Stimulated activated naive B cell treated with anti-CD40 and anti-IgM and Interleukin-4, amounts not matched to agents 10 μg/mL and 1 μg/mL and 100 μg/mL, for 72 hours (primary cell): Measurements from ENCODE around the gene CENPU.
"Not testable (repeated sequence)": the region's sequence is repeated elsewhere in the genome, so short reads cannot be mapped to it uniquely, and the experiment has no call there.

Experiments used
- ATAC-seq, 2 donors: fragments of 150-1000 bp; cut with Tn5 transposase; replicated peaks; 2 replicates each; pipeline ENCODE4 v1.10.0; 2021; ENCODE audit warnings: moderate library complexity in 1 of 2
- DNase-seq: peaks from one replicate; pipeline ENCODE4 v3.0.0; 2021
- H3K27ac Mint-ChIP-seq: one replicate; pipeline ENCODE4 v1.8.0; 2022; ENCODE audit warnings: mild to moderate bottlenecking, mixed read lengths
- H3K27me3 Mint-ChIP-seq, 2 donors: one replicate each; pipeline ENCODE4 v1.8.0; 2022; ENCODE audit warnings: mixed read lengths in 2 of 2
- H3K36me3 Mint-ChIP-seq, 2 donors: one replicate each; pipeline ENCODE4 v1.8.0; 2022; ENCODE audit warnings: mixed read lengths in 2 of 2, mild to moderate bottlenecking in 1 of 2
- H3K4me1 Mint-ChIP-seq, 2 donors: one replicate each; pipeline ENCODE4 v1.8.0; 2022; ENCODE audit warnings: mixed read lengths in 2 of 2, mild to moderate bottlenecking in 1 of 2
- H3K4me3 Mint-ChIP-seq, 2 donors: one replicate each; pipeline ENCODE4 v1.8.0; 2022; ENCODE audit warnings: mild to moderate bottlenecking in 2 of 2, mixed read lengths in 2 of 2, moderate library complexity in 1 of 2
- H3K9me3 Mint-ChIP-seq, 2 donors: one replicate each; pipeline ENCODE4 v1.8.0; 2022; ENCODE audit warnings: mixed read lengths in 2 of 2, mild to moderate bottlenecking in 1 of 2

Gene CENPU

GRCh38 chr4:184733654-184734524 is at the start of gene CENPU:
TSS of gene CENPU (minus strand) at chr4:184734096. CDS start at chr4:184734062, 34 bp downstream.
- ATAC-seq (peak; percentile 91 to 94), DNase-seq (peak; percentile 96)
- Mint-ChIP-seq H3K9me3 (no peaks in the 10 kb centered on the region), H3K27me3 (no peaks in the 10 kb centered on the region), H3K4me1 (peaks cover 2 to 11% of the 10 kb centered on the region in 2 donors), H3K4me3 (peak within 1 kb of the TSS; percentile 95 to 97), H3K27ac (peak within 1 kb of the TSS; percentile 91), H3K36me3 (peaks cover 0 to 3% of the 10 kb centered on the region in 2 donors)

GRCh38 chr4:184782731-184783373 is 49.0 kb upstream of the CENPU start:
- ATAC-seq (peak; percentile 71 to 73), DNase-seq (no peak)
- Mint-ChIP-seq H3K27me3 (no peaks in the 10 kb centered on the region), H3K9me3 (peaks cover 0 to 2% of the 10 kb centered on the region in 2 donors), H3K4me1 (peaks cover 17 to 30% of the 10 kb centered on the region in 2 donors), H3K36me3 (peaks cover 42 to 70% of the 10 kb centered on the region in 2 donors), H3K4me3 (peak overlapping the region; percentile 26 to 27), H3K27ac (peak overlapping the region; percentile 10)

GRCh38 chr4:184779160-184779559 is 45.3 kb upstream of the CENPU start:
- Mint-ChIP-seq H3K27ac (peak overlapping the region; percentile 42), H3K36me3 (peaks cover 42 to 72% of the 10 kb centered on the region in 2 donors), H3K4me1 (peaks cover 18 to 25% of the 10 kb centered on the region in 2 donors)
- H3K9me3 Mint-ChIP-seq, H3K27me3 Mint-ChIP-seq, ATAC-seq, H3K4me3 Mint-ChIP-seq, DNase-seq: not testable (repeated sequence)

- ATAC-seq (no peak), DNase-seq (no peak)
- peaks cover 40 to 71% of the 10 kb centered on the region in 2 donors for H3K36me3 Mint-ChIP-seq
- peaks cover 0 to 2% of the 10 kb centered on the region in 2 donors for H3K9me3 Mint-ChIP-seq
- no peak overlapping the region for H3K4me3 Mint-ChIP-seq
- H3K27me3 Mint-ChIP-seq: no peaks in the 10 kb centered on the region
- peaks cover 14 to 17% of the 10 kb centered on the region in 2 donors for H3K4me1 Mint-ChIP-seq
- no peak overlapping the region for H3K27ac Mint-ChIP-seq
Observed at GRCh38 chr4:184778325-184778724, 44.4 kb upstream of the CENPU start.

- Mint-ChIP-seq H3K4me3 (no peak overlapping the region), H3K4me1 (peaks cover 3 to 4% of the 10 kb centered on the region in 2 donors), H3K27ac (peak overlapping the region; percentile 3), H3K36me3 (peaks cover 33 to 59% of the 10 kb centered on the region in 2 donors), H3K9me3 (peaks cover 0 to 2% of the 10 kb centered on the region in 2 donors), H3K27me3 (no peaks in the 10 kb centered on the region)
- ATAC-seq (no peak), DNase-seq (no peak)
Observed at GRCh38 chr4:184776821-184777220, 42.9 kb upstream of the CENPU start.

GRCh38 chr4:184775854-184776555 is 42.1 kb upstream of the CENPU start:
- Mint-ChIP-seq H3K4me1 (peaks cover 0 to 3% of the 10 kb centered on the region in 2 donors), H3K27me3 (no peaks in the 10 kb centered on the region), H3K27ac (no peak overlapping the region), H3K36me3 (peaks cover 29 to 53% of the 10 kb centered on the region in 2 donors), H3K9me3 (peaks cover 0 to 2% of the 10 kb centered on the region in 2 donors), H3K4me3 (no peak overlapping the region)
- ATAC-seq: no peak
- no peak for DNase-seq

GRCh38 chr4:184774152-184774551 is 40.3 kb upstream of the CENPU start:
- Mint-ChIP-seq H3K27me3 (no peaks in the 10 kb centered on the region), H3K9me3 (no peaks in the 10 kb centered on the region), H3K36me3 (peaks cover 26 to 50% of the 10 kb centered on the region in 2 donors), H3K4me3 (no peak overlapping the region), H3K27ac (no peak overlapping the region), H3K4me1 (peaks cover 0 to 1% of the 10 kb centered on the region in 2 donors)
- DNase-seq: no peak
- ATAC-seq: no peak

- H3K27me3 Mint-ChIP-seq: no peaks in the 10 kb centered on the region
- H3K4me1 Mint-ChIP-seq: peaks cover 0 to 1% of the 10 kb centered on the region in 2 donors
- H3K4me3 Mint-ChIP-seq: no peak overlapping the region
- no peak for DNase-seq
- ATAC-seq: no peak
- no peak overlapping the region for H3K27ac Mint-ChIP-seq
- H3K36me3 Mint-ChIP-seq: peaks cover 27 to 43% of the 10 kb centered on the region in 2 donors
- H3K9me3 Mint-ChIP-seq: no peaks in the 10 kb centered on the region
Observed at GRCh38 chr4:184771416-184771815, 37.5 kb upstream of the CENPU start.

- peaks cover 40 to 55% of the 10 kb centered on the region in 2 donors for H3K36me3 Mint-ChIP-seq
- no peak for ATAC-seq
Observed at GRCh38 chr4:184769141-184769765, 35.4 kb upstream of the CENPU start.

GRCh38 chr4:184768296-184768695 is 34.4 kb upstream of the CENPU start:
- H3K4me3 Mint-ChIP-seq: no peak overlapping the region
- peaks cover 3 to 5% of the 10 kb centered on the region in 2 donors for H3K4me1 Mint-ChIP-seq
- no peak for ATAC-seq
- peaks cover 41 to 51% of the 10 kb centered on the region in 2 donors for H3K36me3 Mint-ChIP-seq
- no peak overlapping the region for H3K27ac Mint-ChIP-seq
- H3K27me3 Mint-ChIP-seq: no peaks in the 10 kb centered on the region
- no peak for DNase-seq
- H3K9me3 Mint-ChIP-seq: no peaks in the 10 kb centered on the region

More at GRCh38 chr4:184769141-184769765, 35.4 kb upstream of the CENPU start:
- no peak for DNase-seq
- H3K27me3 Mint-ChIP-seq: no peaks in the 10 kb centered on the region
- H3K4me3 Mint-ChIP-seq: no peak overlapping the region
- H3K9me3 Mint-ChIP-seq: no peaks in the 10 kb centered on the region
- no peak overlapping the region for H3K27ac Mint-ChIP-seq
- H3K4me1 Mint-ChIP-seq: peaks cover 0 to 2% of the 10 kb centered on the region in 2 donors

- Mint-ChIP-seq H3K27ac (no peak overlapping the region), H3K9me3 (no peaks in the 10 kb centered on the region), H3K4me3 (no peak overlapping the region), H3K4me1 (peaks cover 11 to 19% of the 10 kb centered on the region in 2 donors), H3K27me3 (no peaks in the 10 kb centered on the region), H3K36me3 (peaks cover 54 to 63% of the 10 kb centered on the region in 2 donors)
- DNase-seq (no peak), ATAC-seq (no peak)
Observed at GRCh38 chr4:184766446-184766845, 32.5 kb upstream of the CENPU start.

- no peak for DNase-seq
- no peaks in the 10 kb centered on the region for H3K9me3 Mint-ChIP-seq
- no peak overlapping the region for H3K4me3 Mint-ChIP-seq
- H3K4me1 Mint-ChIP-seq: peaks cover 11 to 19% of the 10 kb centered on the region in 2 donors
- ATAC-seq: no peak
- peak overlapping the region; percentile 7 for H3K27ac Mint-ChIP-seq
- peaks cover 59 to 67% of the 10 kb centered on the region in 2 donors for H3K36me3 Mint-ChIP-seq
- H3K27me3 Mint-ChIP-seq: no peaks in the 10 kb centered on the region
Observed at GRCh38 chr4:184765473-184766340, 31.8 kb upstream of the CENPU start.

- no peak for ATAC-seq
- Mint-ChIP-seq H3K36me3 (peaks cover 66 to 73% of the 10 kb centered on the region in 2 donors), H3K9me3 (no peaks in the 10 kb centered on the region)
Observed at GRCh38 chr4:184764601-184765000, 30.7 kb upstream of the CENPU start.

More at GRCh38 chr4:184764601-184765000, 30.7 kb upstream of the CENPU start:
- Mint-ChIP-seq H3K4me3 (no peak overlapping the region), H3K27ac (no peak overlapping the region), H3K4me1 (peaks cover 11 to 19% of the 10 kb centered on the region in 2 donors), H3K27me3 (no peaks in the 10 kb centered on the region)
- DNase-seq: no peak
